H1 (cell line): ENCODE data around the gene B4GALNT1. TPM values are rescaled to one million over a fixed set of nuclear protein-coding genes. Genes with fewer than 3 reads are reported as not detected.

Experiments used
- CTCF ChIA-PET: fragments of 300-600 bp; sonication (Branson Sonifier 250); formaldehyde crosslinking; loops from one replicate; lab custom pipeline; 2021; ENCODE audit not compliant: partially characterized antibody; lab: Charles Lee
- POLR2A ChIA-PET: fragments of 300-600 bp; sonication (Branson Sonifier 250); formaldehyde crosslinking; loops from one replicate; lab custom pipeline; 2021; ENCODE audit warnings: inconsistent platforms; ENCODE audit not compliant: partially characterized antibody; lab: Charles Lee
- DNase-seq, 2 experiments: peaks; one replicate each; pipeline versions ENCODE4 v3.0.0 to v3.0.0-alpha.2; 2010 to 2022; ENCODE audit warnings: low spot score in 2 of 2, low read depth in 1 of 2, mixed read lengths in 1 of 2
- FAIRE-seq: peaks from 2 replicates; lab custom pipeline; 2011; peaks lifted over from hg19 to GRCh38; lab: Jason Lieb, UNC
- H2AFZ ChIP-seq: 2 replicates; pipeline ENCODE4 v1.8.1; 2012; ENCODE audit warnings: low read length, inconsistent platforms
- H2AK5ac ChIP-seq: 2 replicates; pipeline ENCODE4 v1.6.1; 2013; ENCODE audit warnings: low read depth, low read length
- H2BK120ac ChIP-seq: replicated peaks from 2 replicates; pipeline ENCODE3; 2013; ENCODE audit warnings: low read depth, low read length, inconsistent platforms
- H2BK12ac ChIP-seq: 2 replicates; pipeline ENCODE4 v1.6.1; 2013; ENCODE audit warnings: low read depth, low read length
- H2BK15ac ChIP-seq: 2 replicates; pipeline ENCODE4 v1.6.1; 2013; ENCODE audit warnings: low read length
- H2BK20ac ChIP-seq: 2 replicates; pipeline ENCODE4 v1.6.1; 2013; ENCODE audit warnings: low read length
- H2BK5ac ChIP-seq: 2 replicates; pipeline ENCODE4 v1.6.1; 2013; ENCODE audit warnings: low read depth, low read length
- H3K14ac ChIP-seq: 2 replicates; pipeline ENCODE4 v1.6.1; 2013; ENCODE audit warnings: inconsistent platforms; ENCODE audit not compliant: insufficient read length
- H3K18ac ChIP-seq: 2 replicates; pipeline ENCODE4 v1.6.1; 2013; ENCODE audit warnings: low read length; ENCODE audit errors: extremely low read depth
- H3K23ac ChIP-seq: 2 replicates; pipeline ENCODE4 v1.6.1; 2013; ENCODE audit warnings: inconsistent platforms; ENCODE audit not compliant: insufficient read length
- H3K23me2 ChIP-seq: 2 replicates; pipeline ENCODE4 v1.6.1; 2013; ENCODE audit warnings: low read depth, low read length
- H3K27ac ChIP-seq: 2 replicates; pipeline ENCODE4 v1.6.1; 2011; ENCODE audit warnings: low read depth, low read length, inconsistent platforms
- H3K27me3 ChIP-seq, 4 experiments: replicated peaks in 1 of 4; 1 replicate in 1 of 4; 2 replicates in 3 of 4; pipeline versions ENCODE4 v1.6.1 to v1.8.1; 2011 to 2013; ENCODE audit warnings: low read length in 3 of 4, mild to moderate bottlenecking in 3 of 4, inconsistent platforms in 2 of 4, mixed read lengths in 2 of 4, moderate library complexity in 1 of 4; ENCODE audit not compliant: control insufficient read depth in 3 of 4, insufficient read depth in 3 of 4; ENCODE audit errors: extremely low read depth in 1 of 4
- H3K36me3 ChIP-seq, 4 experiments: 2 replicates each; pipeline versions ENCODE4 v1.6.1 to v1.8.1; 2011 to 2013; ENCODE audit warnings: mild to moderate bottlenecking in 4 of 4, low read length in 3 of 4, moderate library complexity in 2 of 4, control low read depth in 1 of 4, inconsistent platforms in 1 of 4; ENCODE audit not compliant: insufficient read depth in 4 of 4, control insufficient read depth in 2 of 4
- H3K4ac ChIP-seq: replicated peaks from 2 replicates; pipeline ENCODE3; 2013; ENCODE audit warnings: low read length, low read depth, mixed read lengths, inconsistent platforms; ENCODE audit not compliant: insufficient read length
- H3K4me1 ChIP-seq, 4 experiments: replicated peaks in 1 of 4; 1 replicate in 1 of 4; 2 replicates in 3 of 4; pipeline versions ENCODE4 v1.6.1 to v1.8.1; 2011 to 2013; ENCODE audit warnings: low read length in 3 of 4, inconsistent platforms in 2 of 4, mixed read lengths in 1 of 4; ENCODE audit not compliant: insufficient read depth in 4 of 4, control insufficient read depth in 3 of 4
- H3K4me2 ChIP-seq, 2 experiments: 2 replicates each; pipeline versions ENCODE4 v1.6.1 to v1.8.1; 2011 to 2013; ENCODE audit warnings: low read depth in 2 of 2, low read length in 2 of 2, control low read depth in 1 of 2, inconsistent platforms in 1 of 2, mild to moderate bottlenecking in 1 of 2; ENCODE audit not compliant: insufficient read depth in 1 of 2
- H3K4me3 ChIP-seq, 4 experiments: fragments of 200-600, 300-600 bp in 1 of 4; sonication (generic), shearing (Covaris generic), sonication (Bioruptor Twin) in 1 of 4; 2 replicates each; pipeline versions ENCODE4 v1.5.1 to v1.8.1; 2011 to 2016; ENCODE audit warnings: low read length in 4 of 4, low read depth in 3 of 4, control low read depth in 2 of 4, inconsistent platforms in 2 of 4, mild to moderate bottlenecking in 2 of 4, mixed read lengths in 1 of 4, moderate library complexity in 1 of 4; ENCODE audit not compliant: insufficient read depth in 2 of 4; ENCODE audit errors: extremely low read depth in 1 of 4
- H3K56ac ChIP-seq: replicated peaks from 2 replicates; pipeline ENCODE3; 2013; ENCODE audit warnings: low read depth, mild to moderate bottlenecking, mixed read lengths, low read length, inconsistent platforms; ENCODE audit not compliant: insufficient read length
- H3K79me1 ChIP-seq: 2 replicates; pipeline ENCODE4 v1.6.1; 2013; ENCODE audit warnings: low read depth, low read length, control low read depth
- H3K79me2 ChIP-seq, 2 experiments: 2 replicates each; pipeline versions ENCODE4 v1.6.1 to v1.8.1; 2012 to 2013; ENCODE audit warnings: low read length in 2 of 2, mild to moderate bottlenecking in 2 of 2, inconsistent platforms in 1 of 2; ENCODE audit not compliant: insufficient read depth in 2 of 2, control insufficient read depth in 1 of 2
- H3K9ac ChIP-seq, 4 experiments: replicated peaks in 1 of 4; 1 replicate in 1 of 4; 2 replicates in 3 of 4; pipeline versions ENCODE4 v1.6.1 to v1.8.1; 2011 to 2013; ENCODE audit warnings: low read depth in 3 of 4, low read length in 3 of 4, control low read depth in 2 of 4, mild to moderate bottlenecking in 2 of 4, moderate library complexity in 2 of 4, inconsistent platforms in 1 of 4; ENCODE audit errors: extremely low read depth in 1 of 4
- H3K9me3 ChIP-seq, 2 experiments: 2 replicates each; pipeline versions ENCODE4 v1.6.1 to v1.8.1; 2012 to 2013; ENCODE audit warnings: mild to moderate bottlenecking in 2 of 2, moderate library complexity in 2 of 2, control low read depth in 1 of 2, inconsistent platforms in 1 of 2, low read depth in 1 of 2, low read length in 1 of 2, mixed read lengths in 1 of 2; ENCODE audit not compliant: insufficient read depth in 2 of 2
- H4K20me1 ChIP-seq, 2 experiments: replicated peaks in 1 of 2; 2 replicates each; pipeline versions ENCODE3 to v1.8.1; 2011 to 2013; ENCODE audit warnings: inconsistent platforms in 2 of 2, low read length in 2 of 2, mild to moderate bottlenecking in 1 of 2; ENCODE audit not compliant: insufficient read depth in 2 of 2, control insufficient read depth in 1 of 2
- H4K5ac ChIP-seq: 2 replicates; pipeline ENCODE4 v1.6.1; 2013; ENCODE audit warnings: low read length, low read depth, mixed read lengths, inconsistent platforms; ENCODE audit not compliant: insufficient read length
- H4K8ac ChIP-seq: 2 replicates; pipeline ENCODE4 v1.8.0; 2013; ENCODE audit warnings: mild to moderate bottlenecking, moderate library complexity, low read length, inconsistent platforms; ENCODE audit not compliant: insufficient read depth; ENCODE audit errors: extremely low read depth
- H4K91ac ChIP-seq: replicated peaks from 2 replicates; pipeline ENCODE3; 2013; ENCODE audit warnings: low read length, mixed read lengths, inconsistent platforms; ENCODE audit not compliant: insufficient read length
- ASH2L ChIP-seq: fragments of 200-600, 300-600 bp; sonication (generic); IDR thresholded peaks from one replicate; pipeline ENCODE4 v1.7.1; 2017; ENCODE audit warnings: low read length
- BCL11A ChIP-seq, 2 experiments: IDR thresholded peaks; one replicate each; pipeline ENCODE4 v1.6.1; 2011; ENCODE audit warnings: low read depth in 2 of 2, low read length in 2 of 2, mild to moderate bottlenecking in 2 of 2
- BRCA1 ChIP-seq: IDR thresholded peaks from 2 replicates; pipeline ENCODE4 v1.6.1; 2012; ENCODE audit warnings: low read depth, low read length, improper control_type of control experiment
- CHD2 ChIP-seq: IDR thresholded peaks from 2 replicates; pipeline ENCODE4 v1.6.1; 2012; ENCODE audit warnings: low read length, improper control_type of control experiment
- EZH2 ChIP-seq: fragments of 200-600 bp; sonication (generic); IDR thresholded peaks from 2 replicates; pipeline ENCODE4 v1.7.1; 2012; ENCODE audit warnings: low read depth, mild to moderate bottlenecking, moderate library complexity, low read length, inconsistent platforms; ENCODE audit not compliant: severe bottlenecking
- HDAC2 ChIP-seq, 2 experiments: fragments of 300-600 bp in 1 of 2; sonication (generic) in 1 of 2; IDR thresholded peaks; 2 replicates each; pipeline ENCODE4 v1.6.1; 2011 to 2012; ENCODE audit warnings: low read depth in 2 of 2, low read length in 2 of 2, mild to moderate bottlenecking in 2 of 2, moderate library complexity in 2 of 2, borderline replicate concordance in 1 of 2, inconsistent platforms in 1 of 2
- KDM4A ChIP-seq: IDR thresholded peaks from one replicate; pipeline ENCODE4 v1.7.1; 2012; ENCODE audit warnings: low read depth, mild to moderate bottlenecking, moderate library complexity, low read length, inconsistent platforms; ENCODE audit not compliant: severe bottlenecking
- RNF2 ChIP-seq: fragments of 200-900, 300-1000 bp; sonication (generic); IDR thresholded peaks from 2 replicates; pipeline ENCODE4 v1.7.1; 2016; ENCODE audit warnings: borderline replicate concordance, low read depth, mild to moderate bottlenecking, antibody characterized with exemption, low read length; ENCODE audit not compliant: poor library complexity, severe bottlenecking; ENCODE audit errors: missing control alignments
- SUZ12 ChIP-seq: fragments of 200-600 bp; sonication (generic); IDR thresholded peaks from 2 replicates; pipeline ENCODE4 v1.6.1; 2012; ENCODE audit warnings: mild to moderate bottlenecking, inconsistent platforms, low read length, moderate library complexity, mixed read lengths
- WGBS, 2 experiments: shearing (Covaris generic) in 1 of 2; methylation state at CpG; one replicate each; pipeline versions ENCODE4 v1.1.6 to v1.1.7; 2013 to 2015; ENCODE audit warnings: low lambda C conversion rate in 2 of 2, mixed read lengths in 2 of 2, inconsistent platforms in 1 of 2, low coverage in 1 of 2, missing lambda C conversion rate in 1 of 2; ENCODE audit not compliant: insufficient replicate concordance in 2 of 2, insufficient coverage in 1 of 2, insufficient read length in 1 of 2; ENCODE audit errors: extremely low coverage in 1 of 2, missing lambda C conversion rate in 1 of 2; 5-methylcytosine and 5-hydroxymethylcytosine counted together
- polyA plus RNA-seq, 7 experiments: library from polyadenylated mRNA; depleted of rRNA in 3 of 7; stranded (reverse) in 5 of 7; unstranded in 2 of 7; fragments of >200 nt in 5 of 7; fragments of 200-250 nt in 2 of 7; gene quantifications; 1 replicate in 5 of 7; 2 replicates in 1 of 7; 4 replicates in 1 of 7; pipeline versions ENCODE4 v1.2.1 to v1.2.3, GENCODE V29; 2011 to 2013; ENCODE audit warnings: missing spikeins in 2 of 7, mixed read lengths in 2 of 7
- total RNA-seq: library from RNA; stranded (reverse); fragmentation: NEBNext Ultra II Directional; extraction: Animal tissue kit (Norgen Biotek cat#: 25700); gene quantifications from 2 replicates; pipeline ENCODE4 v1.2.1, GENCODE V29; 2021

Gene B4GALNT1
- total and polyA plus RNA-seq, 2 of the 8 experiments (the other 6 are each of a cell fraction or from before 2014, with no cell fraction given) = 1.5 to 2.3 TPM

- no peaks in the 10 kb centered on the region; a peak in 1 of 8 replicates for H3K36me3 ChIP-seq
- H2BK12ac ChIP-seq = no peak overlapping the region
- H3K27me3 ChIP-seq = peaks cover 61 to 81% (median 75%) of the 10 kb centered on the region in 4 experiments
- no peak overlapping the region for H3K27ac ChIP-seq
- H2BK5ac ChIP-seq = no peak overlapping the region
- H3K79me2 ChIP-seq = no peaks in the 10 kb centered on the region
- no peak overlapping the region; the same call in 1 of the 2 replicates for H3K18ac ChIP-seq
- no peak overlapping the region for H3K9ac ChIP-seq
- no peak overlapping the region for H3K56ac ChIP-seq
- H3K79me1 ChIP-seq = no peaks in the 10 kb centered on the region
- H3K14ac ChIP-seq = no peak overlapping the region
- DNase-seq (peak in 1 of 2 experiments; percentile 69), FAIRE-seq (no peak)
- no peak overlapping the region for H2BK20ac ChIP-seq
- peak overlapping the region; percentile 97; the same call in 1 of the 2 replicates for H2BK15ac ChIP-seq
- no peak for TF ChIP-seq BRCA1
- TF ChIP-seq BCL11A (IDR thresholded peaks at IDR 0.05; ENCODE audit: low read depth in 2 of 2, low read length in 2 of 2) = no peak
- peak; percentile 92 for TF ChIP-seq EZH2
- TF ChIP-seq RNF2 = peak; percentile 58
- peak in 1 of 2 experiments; percentile 50; a peak in 1 of 4 replicates for TF ChIP-seq HDAC2 (IDR thresholded peaks at IDR 0.05; ENCODE audit: borderline replicate concordance in 1 of 2, low read depth in 2 of 2, low read length in 2 of 2)
- TF ChIP-seq SUZ12 = peak; percentile 96; the same call in 1 of the 2 replicates
- peak; percentile 17 for TF ChIP-seq KDM4A
- no peak for TF ChIP-seq CHD2
- peak; percentile 37 for TF ChIP-seq ASH2L
- POLR2A ChIA-PET = interaction anchor here (0.8 to 2.1 kb wide), 5 partner anchors 10 to 120 kb away, joined by 3 to 11 read pairs (median 4); partner anchors contain the start of genes ARHGEF25 and CDK4
- H3K9me3 ChIP-seq = no peaks in the 10 kb centered on the region
- H3K23me2 ChIP-seq = peaks cover 7% of the 10 kb centered on the region; the same call in 1 of the 2 replicates
- CTCF ChIA-PET = interaction anchor here (0.6 to 9.9 kb wide), 12 partner anchors 10 to 122 kb away, joined by 3 to 88 read pairs (median 8); partner anchors contain the start of genes ARHGEF25 and OS9
- H3K4me1 ChIP-seq = peaks cover 0 to 19% (median 16%) of the 10 kb centered on the region in 4 experiments; a peak in 6 of 7 replicates
- peaks cover 2 to 13% of the 10 kb centered on the region in 2 experiments for H4K20me1 ChIP-seq
- no peak overlapping the region for H2AFZ ChIP-seq
- no peak overlapping the region for H2BK120ac ChIP-seq
- no peak overlapping the region for H4K8ac ChIP-seq
- no peak overlapping the region for H3K23ac ChIP-seq
- H3K4me2 ChIP-seq = peak overlapping the region; percentile 44 to 91
- H3K4me3 ChIP-seq = peak overlapping the region; percentile 42 to 83 (median 48)
- no peak overlapping the region for H4K5ac ChIP-seq
- H2AK5ac ChIP-seq = no peak overlapping the region
- no peak overlapping the region for H4K91ac ChIP-seq
- H3K4ac ChIP-seq = no peak overlapping the region
- 3% methylated on average over 21 of the region's 26 CpGs; no CpG with 5 or more reads in 1 of the 2 experiments for WGBS, 2 experiments
These were observed 1.4 kb downstream of the B4GALNT1 start for GRCh38 chr12:57631566-57632072.
